Fibroblast of lung (primary cell): ENCODE measurements around the gene PRDM11. TPM values are rescaled to one million over a fixed set of nuclear protein-coding genes. Genes with fewer than 3 reads are reported as not detected.
"Not testable (repeated sequence)": the region's sequence is repeated elsewhere in the genome, so short reads cannot be mapped to it uniquely, and the experiment has no call there.

Experiments
- DNase-seq, 2 donors: peaks; one replicate each; pipeline versions ENCODE4 v3.0.0 to v3.0.0-alpha.2; 2010; ENCODE audit warnings: low read depth in 2 of 2
- H2AFZ ChIP-seq: 2 replicates; pipeline ENCODE4 v1.5.1; 2012; ENCODE audit warnings: low read length, control low read depth, inconsistent platforms
- H3K27ac ChIP-seq: 2 replicates; pipeline ENCODE4 v1.5.1; 2011; ENCODE audit warnings: low read length, control low read depth; ENCODE audit not compliant: insufficient read depth
- H3K27me3 ChIP-seq: 2 replicates; pipeline ENCODE4 v1.5.1; 2011; ENCODE audit warnings: mild to moderate bottlenecking, low read length; ENCODE audit not compliant: control insufficient read depth, insufficient read depth
- H3K36me3 ChIP-seq: 2 replicates; pipeline ENCODE4 v1.5.1; 2011; ENCODE audit warnings: low read length; ENCODE audit not compliant: control insufficient read depth, insufficient read depth
- H3K4me1 ChIP-seq: 2 replicates; pipeline ENCODE4 v1.5.1; 2011; ENCODE audit warnings: low read length; ENCODE audit not compliant: control insufficient read depth, insufficient read depth; ENCODE audit errors: extremely low read depth
- H3K4me2 ChIP-seq: 2 replicates; pipeline ENCODE4 v1.5.1; 2011; ENCODE audit warnings: low read length, control low read depth; ENCODE audit not compliant: insufficient read depth; ENCODE audit errors: extremely low read depth
- H3K4me3 ChIP-seq, 4 experiments: fragments of 200-600 bp in 1 of 4; sonication (generic) in 1 of 4; replicated peaks in 1 of 4; 2 replicates each; pipeline ENCODE4 v1.5.1; 2011 to 2016; ENCODE audit warnings: low read length in 4 of 4, low read depth in 3 of 4, mild to moderate bottlenecking in 3 of 4, control low read depth in 2 of 4, inconsistent platforms in 1 of 4, mixed read lengths in 1 of 4; ENCODE audit not compliant: insufficient read depth in 1 of 4; ENCODE audit errors: control extremely low read depth in 1 of 4
- H3K79me2 ChIP-seq: 2 replicates; pipeline ENCODE4 v1.5.1; 2012; ENCODE audit warnings: mild to moderate bottlenecking, low read length, inconsistent platforms; ENCODE audit not compliant: control insufficient read depth, insufficient read depth
- H3K9ac ChIP-seq: 2 replicates; pipeline ENCODE4 v1.5.1; 2011; ENCODE audit warnings: mild to moderate bottlenecking, low read length, control low read depth; ENCODE audit not compliant: insufficient read depth
- H3K9me3 ChIP-seq: 2 replicates; pipeline ENCODE4 v1.5.1; 2012; ENCODE audit warnings: low read depth, low read length; ENCODE audit not compliant: control insufficient read depth, insufficient read depth
- H4K20me1 ChIP-seq: 2 replicates; pipeline ENCODE4 v1.5.1; 2011; ENCODE audit warnings: low read length; ENCODE audit not compliant: control insufficient read depth, insufficient read depth; ENCODE audit errors: extremely low read depth
- CTCF ChIP-seq, 2 donors: IDR thresholded peaks in 1 of 2; conservative IDR thresholded peaks in 1 of 2; 1 replicate in 1 of 2; 2 replicates in 1 of 2; pipeline ENCODE4 v1.5.1; 2011 to 2012; ENCODE audit warnings: low read length in 2 of 2, control low read depth in 1 of 2, inconsistent platforms in 1 of 2, low read depth in 1 of 2, mild to moderate bottlenecking in 1 of 2
- EZH2 ChIP-seq: IDR thresholded peaks from 2 replicates; pipeline ENCODE4 v1.5.1; 2012; ENCODE audit warnings: low read length, control low read depth, mild to moderate bottlenecking; ENCODE audit errors: missing control alignments
- polyA plus RNA-seq, 2 donors: library from polyadenylated mRNA; depleted of rRNA in 1 of 2; stranded (reverse) in 1 of 2; unstranded in 1 of 2; fragments of >200 nt; gene quantifications; 2 replicates each; pipeline ENCODE4 v1.2.1, GENCODE V29; 2011 to 2012; ENCODE audit warnings: missing spikeins in 1 of 2
- total RNA-seq: library from RNA; depleted of rRNA; stranded (reverse); fragments of >200 nt; gene quantifications from 2 replicates; pipeline ENCODE4 v1.2.1, GENCODE V29; 2014

Gene PRDM11
- total and polyA plus RNA-seq, 2 donors (not counting 1 experiment from before 2014, with no cell fraction given): 3.1 to 4.0 TPM

GRCh38 chr11:45113807-45114206 lies 32.6 kb upstream of the PRDM11 start:
- H3K27ac ChIP-seq: no peak overlapping the region
- H2AFZ ChIP-seq: no peak overlapping the region
- DNase-seq: no peak
- H3K9ac ChIP-seq: no peak overlapping the region
- no peaks in the 10 kb centered on the region for H3K36me3 ChIP-seq
- H4K20me1 ChIP-seq: no peaks in the 10 kb centered on the region
- H3K4me1 ChIP-seq: no peaks in the 10 kb centered on the region
- no peak overlapping the region for H3K4me3 ChIP-seq
- TF ChIP-seq EZH2: no peak
- no peak for TF ChIP-seq CTCF (conservative IDR thresholded peaks at IDR 0.05 in 1 of 2, IDR thresholded peaks at IDR 0.05 in 1 of 2; ENCODE audit: low read depth in 1 of 2, low read length in 2 of 2)
- no peak overlapping the region for H3K4me2 ChIP-seq
- no peaks in the 10 kb centered on the region for H3K9me3 ChIP-seq
- no peaks in the 10 kb centered on the region for H3K79me2 ChIP-seq
- no peaks in the 10 kb centered on the region for H3K27me3 ChIP-seq

- H3K4me1 ChIP-seq, H3K4me3 ChIP-seq, H2AFZ ChIP-seq, DNase-seq, H3K36me3 ChIP-seq, H3K4me2 ChIP-seq, H3K27me3 ChIP-seq, H3K79me2 ChIP-seq, H3K9me3 ChIP-seq, H3K27ac ChIP-seq, H3K9ac ChIP-seq, H4K20me1 ChIP-seq: not testable (repeated sequence)
Observed at GRCh38 chr11:45127836-45128235, 18.6 kb upstream of the PRDM11 start.

GRCh38 chr11:45133878-45134277 lies 12.6 kb upstream of the PRDM11 start:
- H2AFZ ChIP-seq: no peak overlapping the region
- no peak overlapping the region for H3K4me2 ChIP-seq
- H3K27ac ChIP-seq: no peak overlapping the region
- H3K79me2 ChIP-seq: no peaks in the 10 kb centered on the region
- no peak for DNase-seq
- H3K36me3 ChIP-seq: no peaks in the 10 kb centered on the region
- no peak for TF ChIP-seq CTCF (conservative IDR thresholded peaks at IDR 0.05 in 1 of 2, IDR thresholded peaks at IDR 0.05 in 1 of 2; ENCODE audit: low read depth in 1 of 2, low read length in 2 of 2)
- no peak for TF ChIP-seq EZH2
- H3K9ac ChIP-seq: no peak overlapping the region
- H3K4me3 ChIP-seq: no peak overlapping the region
- H3K4me1 ChIP-seq: no peaks in the 10 kb centered on the region
- H3K9me3 ChIP-seq: no peaks in the 10 kb centered on the region
- H4K20me1 ChIP-seq: no peaks in the 10 kb centered on the region
- peaks cover 14% of the 10 kb centered on the region for H3K27me3 ChIP-seq

GRCh38 chr11:45141171-45141570 lies 5.3 kb upstream of the PRDM11 start:
- TF ChIP-seq EZH2 (no peak), CTCF (conservative IDR thresholded peaks at IDR 0.05 in 1 of 2, IDR thresholded peaks at IDR 0.05 in 1 of 2; ENCODE audit: low read depth in 1 of 2, low read length in 2 of 2) (no peak)
- no peak overlapping the region for H3K4me3 ChIP-seq
- H3K79me2 ChIP-seq: no peaks in the 10 kb centered on the region
- H4K20me1 ChIP-seq: no peaks in the 10 kb centered on the region
- peaks cover 5% of the 10 kb centered on the region for H3K4me1 ChIP-seq
- H3K27me3 ChIP-seq: peaks cover 22% of the 10 kb centered on the region
- H2AFZ ChIP-seq: no peak overlapping the region
- no peak overlapping the region for H3K4me2 ChIP-seq
- DNase-seq: no peak
- H3K9me3 ChIP-seq: no peaks in the 10 kb centered on the region
- no peak overlapping the region for H3K27ac ChIP-seq
- H3K9ac ChIP-seq: no peak overlapping the region
- H3K36me3 ChIP-seq: no peaks in the 10 kb centered on the region
